HepG2 (cell line): ENCODE measurements around the gene KCNIP4. TPM values are rescaled to one million over a fixed set of nuclear protein-coding genes. Genes with fewer than 3 reads are reported as not detected.

Source experiments
- ATAC-seq: fragments of 200-7000 bp; cut with Tn5 transposase; 3 replicates; pipeline ENCODE4 v1.9.1; 2020; ENCODE audit warnings: mild to moderate bottlenecking, moderate library complexity
- BruUV-seq: library from RNA; stranded (reverse); fragments of 400-500 nt; replicated peaks from 2 replicates; lab custom pipeline; 2021; lab: Mats Ljungman, UMichigan
- CTCF ChIA-PET: fragments of 300-600 bp; formaldehyde crosslinking; extraction: SDS; loops from one replicate; lab custom pipeline; 2021; ENCODE audit warnings: low total read pairs, inconsistent platforms, low intra/inter-chr PET ratio; lab: Yijun Ruan, JAX
- POLR2A ChIA-PET: fragments of 350-600 bp; sonication (Branson Sonifier 250); formaldehyde crosslinking; loops from one replicate; lab custom pipeline; 2020; ENCODE audit warnings: antibody characterized with exemption, inconsistent platforms; lab: Yijun Ruan, JAX
- DNase-seq: peaks from one replicate; pipeline ENCODE4 v3.0.0-alpha.2; 2015; ENCODE audit warnings: low spot score
- FAIRE-seq: peaks from 3 replicates; lab custom pipeline; 2011; peaks lifted over from hg19 to GRCh38; lab: Jason Lieb, UNC
- H2AFZ ChIP-seq: one replicate; pipeline ENCODE4 v1.6.1; 2011; ENCODE audit warnings: low read length, inconsistent platforms
- H3K27ac ChIP-seq: fragments of 300-600 bp; 3 replicates; pipeline ENCODE4 v1.8.0; 2011; ENCODE audit warnings: mixed run types, mild to moderate bottlenecking, mixed read lengths, low read length, inconsistent platforms; ENCODE audit not compliant: insufficient read depth; ENCODE audit errors: extremely low read length
- H3K27me3 ChIP-seq, 2 experiments: fragments of 200-600 bp in 1 of 2; 2 replicates in 1 of 2; 3 replicates in 1 of 2; pipeline versions ENCODE4 v1.6.0 to v1.8.0; 2011; ENCODE audit warnings: low read length in 2 of 2, mild to moderate bottlenecking in 2 of 2, moderate library complexity in 2 of 2, inconsistent platforms in 1 of 2; ENCODE audit not compliant: insufficient read depth in 2 of 2, control insufficient read depth in 1 of 2
- H3K36me3 ChIP-seq, 2 experiments: fragments of 200-600 bp in 1 of 2; replicated peaks in 1 of 2; 2 replicates in 1 of 2; 3 replicates in 1 of 2; pipeline versions ENCODE4 v1.5.1 to v1.8.0; 2011; ENCODE audit warnings: low read length in 2 of 2, inconsistent platforms in 1 of 2; ENCODE audit not compliant: insufficient read depth in 2 of 2, control insufficient read depth in 1 of 2
- H3K4me1 ChIP-seq: 2 replicates; pipeline ENCODE4 v1.5.1; 2012; ENCODE audit warnings: low read length, inconsistent platforms; ENCODE audit not compliant: insufficient read depth
- H3K4me2 ChIP-seq: 2 replicates; pipeline ENCODE4 v1.6.0; 2011; ENCODE audit warnings: low read depth, low read length, inconsistent platforms
- H3K4me3 ChIP-seq, 3 experiments: fragments of 200-600 bp in 1 of 3; sonication (generic), shearing (Covaris generic) in 1 of 3; replicated peaks in 1 of 3; 2 replicates each; pipeline ENCODE4 v1.5.1; 2011 to 2016; ENCODE audit warnings: low read length in 3 of 3, inconsistent platforms in 2 of 3, low read depth in 2 of 3, mild to moderate bottlenecking in 2 of 3, control low read depth in 1 of 3, mixed read lengths in 1 of 3; ENCODE audit not compliant: insufficient read depth in 1 of 3
- H3K79me2 ChIP-seq: one replicate; pipeline ENCODE4 v1.6.1; 2011; ENCODE audit warnings: low read length, inconsistent platforms; ENCODE audit not compliant: insufficient read depth
- H3K9ac ChIP-seq: 2 replicates; pipeline ENCODE4 v1.6.0; 2011; ENCODE audit warnings: mild to moderate bottlenecking, low read depth, low read length, inconsistent platforms; ENCODE audit not compliant: insufficient read depth
- H3K9me3 ChIP-seq: 2 replicates; pipeline ENCODE4 v1.5.1; 2012; ENCODE audit warnings: mild to moderate bottlenecking, low read length
- H4K20me1 ChIP-seq: 2 replicates; pipeline ENCODE4 v1.6.0; 2011; ENCODE audit warnings: inconsistent platforms, mild to moderate bottlenecking, low read length, moderate library complexity; ENCODE audit not compliant: insufficient read depth
- KLF12 ChIP-seq: sonication (generic); formaldehyde crosslinking; IDR thresholded peaks from 2 replicates; pipeline ENCODE4 v1.4.0; 2020; ENCODE audit warnings: missing genetic modification reagents, borderline replicate concordance
- RAD21 ChIP-seq: fragments of 450-650 bp; formaldehyde crosslinking; IDR thresholded peaks from 2 replicates; pipeline ENCODE4 v1.5.0; 2020; ENCODE audit warnings: mild to moderate bottlenecking
- ZNF205 ChIP-seq: IDR thresholded peaks from 2 replicates; pipeline ENCODE4 v1.6.1; 2018; ENCODE audit warnings: missing biosample characterization, missing genetic modification reagents
- ZNF44 ChIP-seq: sonication (generic); formaldehyde crosslinking; IDR thresholded peaks from 2 replicates; pipeline ENCODE4 v1.5.1; 2020; ENCODE audit warnings: mild to moderate bottlenecking, missing genetic modification reagents
- ZNF550 ChIP-seq: sonication (generic); formaldehyde crosslinking; IDR thresholded peaks from 2 replicates; pipeline ENCODE4 v1.4.0; 2020; ENCODE audit warnings: mild to moderate bottlenecking, missing genetic modification reagents, borderline replicate concordance
- WGBS: methylation state at CpG from one replicate; pipeline ENCODE4 v1.1.6; 2017; ENCODE audit warnings: low lambda C conversion rate; 5-methylcytosine and 5-hydroxymethylcytosine counted together
- in situ Hi-C: cut with HindIII; loops from 2 replicates; pipeline ENCODE4 v1.10.0; 2017; ENCODE audit warnings: low pct_unique_long_range_greater_than_20kb; ENCODE audit not compliant: extremely low pct_ligation_motif_present
- intact Hi-C: fragments of 100-400 bp; cut with micrococcal nuclease; formaldehyde crosslinking; loops from one replicate; pipeline ENCODE4 v1.10.0; 2022; ENCODE audit not compliant: unreplicated experiment
- polyA plus RNA-seq, 8 experiments: library from polyadenylated mRNA; depleted of rRNA in 3 of 8; stranded (reverse) in 7 of 8; unstranded in 1 of 8; fragments of >200 nt; fragmentation: Illumina TruSeq in 4 of 8; extraction: Trizol in 4 of 8; gene quantifications; 2 replicates each; pipeline versions ENCODE4 v1.2.1 to v1.2.3, GENCODE V29; 2011 to 2016; ENCODE audit warnings: low read depth in 4 of 8, missing spikeins in 1 of 8, mixed read lengths in 1 of 8; ENCODE audit not compliant: insufficient read depth in 1 of 8
- total RNA-seq, 5 experiments: library from RNA; depleted of rRNA; stranded (reverse); fragments of >200 nt; fragmentation: Illumina TruSeq; extraction: Trizol; gene quantifications; 2 replicates each; pipeline ENCODE4 v1.2.3, GENCODE V29; 2016; ENCODE audit warnings: low read depth in 1 of 5
- TF ChIP-seq, protein P1 (sequence below): sonication (generic); formaldehyde crosslinking; IDR thresholded peaks from 2 replicates; pipeline ENCODE4 v1.5.1; 2020; ENCODE audit warnings: missing genetic modification reagents, mild to moderate bottlenecking, borderline replicate concordance
- TF ChIP-seq, protein P2 (sequence below): sonication (generic); formaldehyde crosslinking; conservative IDR thresholded peaks from 2 replicates; pipeline ENCODE4 v1.4.0; 2020; ENCODE audit warnings: missing genetic modification reagents
- TF ChIP-seq, protein P3 (sequence below): sonication (generic); formaldehyde crosslinking; IDR thresholded peaks from 2 replicates; pipeline ENCODE4 v1.9.0; 2021; ENCODE audit warnings: missing genetic modification reagents, borderline replicate concordance
- TF ChIP-seq, protein P4 (sequence below): sonication (generic); formaldehyde crosslinking; IDR thresholded peaks from 2 replicates; pipeline ENCODE4 v1.4.0; 2020; ENCODE audit warnings: missing genetic modification reagents
- TF ChIP-seq, protein P5 (sequence below), 2 experiments: sonication (generic) in 1 of 2; formaldehyde crosslinking in 1 of 2; IDR thresholded peaks; 2 replicates each; pipeline versions ENCODE4 v1.4.0 to v1.6.1; 2016 to 2020; ENCODE audit warnings: borderline replicate concordance in 1 of 2, low read depth in 1 of 2, mild to moderate bottlenecking in 1 of 2, missing genetic modification reagents in 1 of 2

KCNIP4 gene
- total and polyA plus RNA-seq, 2 of the 13 experiments (the other 11 are each of a cell fraction or from before 2014, with no cell fraction given): 0.09 TPM; not detected in 1

DNA sequence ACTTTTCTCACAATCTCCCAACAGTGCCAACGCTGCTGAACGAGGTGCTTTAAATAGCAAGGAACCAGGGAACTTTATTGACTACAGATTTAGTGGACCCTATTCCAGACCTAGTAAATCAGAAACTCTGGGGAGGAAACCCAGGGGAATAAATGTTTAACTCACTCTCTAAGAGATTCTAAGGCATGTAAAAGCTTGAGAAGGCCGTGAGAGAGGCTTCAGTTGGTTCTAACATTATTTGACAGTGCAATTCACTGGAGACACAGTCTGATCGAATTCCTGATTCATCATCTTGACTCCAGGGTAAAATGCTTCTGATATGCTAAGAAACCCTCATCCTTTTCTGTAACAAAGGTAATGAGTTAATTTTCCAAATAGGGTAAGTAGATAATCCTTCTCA is 494.4 kb downstream of the KCNIP4 start:
- in situ Hi-C loops (no loop called here), intact Hi-C loops (no loop called here)
- Histone ChIP-seq H3K4me1 (no peaks in the 10 kb centered on the region), H3K4me2 (no peak overlapping the region), H3K36me3 (no peaks in the 10 kb centered on the region), H4K20me1 (no peaks in the 10 kb centered on the region), H3K9me3 (no peaks in the 10 kb centered on the region), H3K27ac (no peak overlapping the region), H3K27me3 (no peaks in the 10 kb centered on the region), H3K79me2 (no peaks in the 10 kb centered on the region), H3K9ac (no peak overlapping the region), H3K4me3 (no peak overlapping the region), H2AFZ (no peak overlapping the region)
- no TSS peak for BruUV-seq
- ChIA-PET CTCF (no interaction called here), POLR2A (no interaction called here)
- 2% methylated on average over 4 of the region's 4 CpGs for WGBS
- DNase-seq (no peak), FAIRE-seq (no peak), ATAC-seq (no peak)
- TF ChIP-seq, protein P1, sequence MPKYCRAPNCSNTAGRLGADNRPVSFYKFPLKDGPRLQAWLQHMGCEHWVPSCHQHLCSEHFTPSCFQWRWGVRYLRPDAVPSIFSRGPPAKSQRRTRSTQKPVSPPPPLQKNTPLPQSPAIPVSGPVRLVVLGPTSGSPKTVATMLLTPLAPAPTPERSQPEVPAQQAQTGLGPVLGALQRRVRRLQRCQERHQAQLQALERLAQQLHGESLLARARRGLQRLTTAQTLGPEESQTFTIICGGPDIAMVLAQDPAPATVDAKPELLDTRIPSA (CRISPR knock-in tag): no peak
- TF ChIP-seq, protein P2, sequence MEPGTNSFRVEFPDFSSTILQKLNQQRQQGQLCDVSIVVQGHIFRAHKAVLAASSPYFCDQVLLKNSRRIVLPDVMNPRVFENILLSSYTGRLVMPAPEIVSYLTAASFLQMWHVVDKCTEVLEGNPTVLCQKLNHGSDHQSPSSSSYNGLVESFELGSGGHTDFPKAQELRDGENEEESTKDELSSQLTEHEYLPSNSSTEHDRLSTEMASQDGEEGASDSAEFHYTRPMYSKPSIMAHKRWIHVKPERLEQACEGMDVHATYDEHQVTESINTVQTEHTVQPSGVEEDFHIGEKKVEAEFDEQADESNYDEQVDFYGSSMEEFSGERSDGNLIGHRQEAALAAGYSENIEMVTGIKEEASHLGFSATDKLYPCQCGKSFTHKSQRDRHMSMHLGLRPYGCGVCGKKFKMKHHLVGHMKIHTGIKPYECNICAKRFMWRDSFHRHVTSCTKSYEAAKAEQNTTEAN: no peak
- TF ChIP-seq, protein P3, sequence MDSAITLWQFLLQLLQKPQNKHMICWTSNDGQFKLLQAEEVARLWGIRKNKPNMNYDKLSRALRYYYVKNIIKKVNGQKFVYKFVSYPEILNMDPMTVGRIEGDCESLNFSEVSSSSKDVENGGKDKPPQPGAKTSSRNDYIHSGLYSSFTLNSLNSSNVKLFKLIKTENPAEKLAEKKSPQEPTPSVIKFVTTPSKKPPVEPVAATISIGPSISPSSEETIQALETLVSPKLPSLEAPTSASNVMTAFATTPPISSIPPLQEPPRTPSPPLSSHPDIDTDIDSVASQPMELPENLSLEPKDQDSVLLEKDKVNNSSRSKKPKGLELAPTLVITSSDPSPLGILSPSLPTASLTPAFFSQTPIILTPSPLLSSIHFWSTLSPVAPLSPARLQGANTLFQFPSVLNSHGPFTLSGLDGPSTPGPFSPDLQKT (CRISPR knock-in tag): no peak
- TF ChIP-seq ZNF205 (CRISPR knock-in tag): no peak
- no peak for TF ChIP-seq ZNF550 (CRISPR knock-in tag)
- TF ChIP-seq RAD21 (CRISPR knock-in tag): no peak
- TF ChIP-seq, protein P4, sequence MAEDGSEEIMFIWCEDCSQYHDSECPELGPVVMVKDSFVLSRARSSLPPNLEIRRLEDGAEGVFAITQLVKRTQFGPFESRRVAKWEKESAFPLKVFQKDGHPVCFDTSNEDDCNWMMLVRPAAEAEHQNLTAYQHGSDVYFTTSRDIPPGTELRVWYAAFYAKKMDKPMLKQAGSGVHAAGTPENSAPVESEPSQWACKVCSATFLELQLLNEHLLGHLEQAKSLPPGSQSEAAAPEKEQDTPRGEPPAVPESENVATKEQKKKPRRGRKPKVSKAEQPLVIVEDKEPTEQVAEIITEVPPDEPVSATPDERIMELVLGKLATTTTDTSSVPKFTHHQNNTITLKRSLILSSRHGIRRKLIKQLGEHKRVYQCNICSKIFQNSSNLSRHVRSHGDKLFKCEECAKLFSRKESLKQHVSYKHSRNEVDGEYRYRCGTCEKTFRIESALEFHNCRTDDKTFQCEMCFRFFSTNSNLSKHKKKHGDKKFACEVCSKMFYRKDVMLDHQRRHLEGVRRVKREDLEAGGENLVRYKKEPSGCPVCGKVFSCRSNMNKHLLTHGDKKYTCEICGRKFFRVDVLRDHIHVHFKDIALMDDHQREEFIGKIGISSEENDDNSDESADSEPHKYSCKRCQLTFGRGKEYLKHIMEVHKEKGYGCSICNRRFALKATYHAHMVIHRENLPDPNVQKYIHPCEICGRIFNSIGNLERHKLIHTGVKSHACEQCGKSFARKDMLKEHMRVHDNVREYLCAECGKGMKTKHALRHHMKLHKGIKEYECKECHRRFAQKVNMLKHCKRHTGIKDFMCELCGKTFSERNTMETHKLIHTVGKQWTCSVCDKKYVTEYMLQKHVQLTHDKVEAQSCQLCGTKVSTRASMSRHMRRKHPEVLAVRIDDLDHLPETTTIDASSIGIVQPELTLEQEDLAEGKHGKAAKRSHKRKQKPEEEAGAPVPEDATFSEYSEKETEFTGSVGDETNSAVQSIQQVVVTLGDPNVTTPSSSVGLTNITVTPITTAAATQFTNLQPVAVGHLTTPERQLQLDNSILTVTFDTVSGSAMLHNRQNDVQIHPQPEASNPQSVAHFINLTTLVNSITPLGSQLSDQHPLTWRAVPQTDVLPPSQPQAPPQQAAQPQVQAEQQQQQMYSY: no peak
- TF ChIP-seq, protein P5, sequence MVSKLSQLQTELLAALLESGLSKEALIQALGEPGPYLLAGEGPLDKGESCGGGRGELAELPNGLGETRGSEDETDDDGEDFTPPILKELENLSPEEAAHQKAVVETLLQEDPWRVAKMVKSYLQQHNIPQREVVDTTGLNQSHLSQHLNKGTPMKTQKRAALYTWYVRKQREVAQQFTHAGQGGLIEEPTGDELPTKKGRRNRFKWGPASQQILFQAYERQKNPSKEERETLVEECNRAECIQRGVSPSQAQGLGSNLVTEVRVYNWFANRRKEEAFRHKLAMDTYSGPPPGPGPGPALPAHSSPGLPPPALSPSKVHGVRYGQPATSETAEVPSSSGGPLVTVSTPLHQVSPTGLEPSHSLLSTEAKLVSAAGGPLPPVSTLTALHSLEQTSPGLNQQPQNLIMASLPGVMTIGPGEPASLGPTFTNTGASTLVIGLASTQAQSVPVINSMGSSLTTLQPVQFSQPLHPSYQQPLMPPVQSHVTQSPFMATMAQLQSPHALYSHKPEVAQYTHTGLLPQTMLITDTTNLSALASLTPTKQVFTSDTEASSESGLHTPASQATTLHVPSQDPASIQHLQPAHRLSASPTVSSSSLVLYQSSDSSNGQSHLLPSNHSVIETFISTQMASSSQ (IDR thresholded peaks at IDR 0.05; ENCODE audit: low read depth): no peak
- TF ChIP-seq, protein P5 (CRISPR knock-in tag; IDR thresholded peaks at IDR 0.05; ENCODE audit: borderline replicate concordance): no peak
- TF ChIP-seq KLF12: no peak
- TF ChIP-seq ZNF44 (CRISPR knock-in tag): no peak
